ENCODE results near the gene PKD1L1. TPM values are rescaled to one million over a fixed set of nuclear protein-coding genes. Genes with fewer than 3 reads are reported as not detected.

Gene PKD1L1
- total RNA-seq, 1 experiment from 2014 or later = 0.17 TPM

DNA sequence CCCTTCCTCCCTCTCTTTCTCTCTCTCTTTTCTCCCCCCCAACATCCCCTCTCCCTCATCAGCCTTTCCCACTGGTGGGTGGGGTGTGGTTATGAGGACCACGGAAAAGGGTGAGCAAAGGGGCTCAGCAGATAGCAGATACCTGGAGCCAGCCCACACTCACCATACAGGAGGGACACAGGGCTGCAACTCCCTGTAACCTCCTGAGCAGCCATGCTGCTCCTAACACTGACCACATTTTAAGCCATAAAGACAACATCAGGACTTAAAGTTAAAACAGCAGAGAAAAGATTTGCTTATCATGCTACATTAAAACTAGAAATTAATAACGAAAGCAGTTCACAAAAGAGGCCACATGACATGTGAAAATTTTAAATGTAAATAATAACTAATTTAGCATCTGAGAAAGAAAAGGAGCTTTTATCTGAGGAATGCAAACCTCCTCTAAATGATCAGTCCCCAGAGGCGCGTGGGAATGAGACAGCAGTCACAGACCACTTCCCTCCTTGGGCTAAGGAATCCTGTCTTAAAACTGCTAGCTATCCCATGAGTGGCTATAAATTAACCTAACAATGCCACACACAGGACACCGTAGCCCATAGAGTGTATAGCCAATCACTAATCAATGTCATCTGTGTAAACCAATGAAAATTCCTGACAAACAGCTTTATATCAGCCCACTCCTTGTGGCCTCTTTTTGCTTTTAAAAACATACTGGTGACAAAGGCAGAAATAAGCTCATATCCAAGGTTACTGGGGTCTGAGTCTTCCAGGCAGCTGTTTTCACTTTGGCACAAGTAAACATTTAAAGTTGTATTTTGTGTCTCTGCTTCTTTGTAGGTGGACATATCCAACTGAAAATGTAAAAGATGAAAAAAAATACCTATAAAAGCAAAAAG lies 33.3 kb downstream of the PKD1L1 start:
- H2BK5ac ChIP-seq (ENCODE audit: insufficient read length, low read length) = no peak overlapping the region
- H2AK5ac ChIP-seq (ENCODE audit: insufficient read length, low read length) = no peak overlapping the region
- H3K4me1 ChIP-seq (ENCODE audit: insufficient read depth, low read length) = no peaks in the 10 kb centered on the region
- H3K4ac ChIP-seq (ENCODE audit: low read depth, low read length) = no peak overlapping the region
- no peak overlapping the region for H3K23ac ChIP-seq (ENCODE audit: insufficient read length, low read depth, low read length)
- no peak overlapping the region for H2BK15ac ChIP-seq (ENCODE audit: low read depth, low read length)
- H3K79me2 ChIP-seq (ENCODE audit: insufficient read depth, low read length) = no peaks in the 10 kb centered on the region
- H3K23me2 ChIP-seq (ENCODE audit: insufficient read length, low read depth, low read length, poor library complexity, severe bottlenecking) = no peaks in the 10 kb centered on the region
- no peak overlapping the region for H3K56ac ChIP-seq (ENCODE audit: insufficient read length, low read depth, low read length)
- peak overlapping the region; percentile 37 for H3K18ac ChIP-seq (ENCODE audit: insufficient read length, low read depth, low read length)
- no peaks in the 10 kb centered on the region for H3K9me3 ChIP-seq (ENCODE audit: control insufficient read depth, low read depth, low read length)
- H4K91ac ChIP-seq (ENCODE audit: insufficient read length, low read depth, low read length) = no peak overlapping the region
- no peak overlapping the region for H3K4me2 ChIP-seq (ENCODE audit: insufficient read depth, insufficient read length, low read length)
- no peak for DNase-seq
- peaks cover 28% of the 10 kb centered on the region in 2 experiments for H3K4me1 Mint-ChIP-seq
- H3K27me3 Mint-ChIP-seq (ENCODE audit: low read depth) = no peaks in the 10 kb centered on the region; the same call in 1 of the 2 replicates
- no peak overlapping the region for H3K14ac ChIP-seq (ENCODE audit: insufficient read depth, low read length)
- no peak overlapping the region for H4K8ac ChIP-seq (replicated peaks; ENCODE audit: insufficient read length, low read depth, low read length)
- H2BK20ac ChIP-seq (ENCODE audit: low read depth, low read length, poor library complexity, severe bottlenecking) = no peak overlapping the region
- TF ChIP-seq, protein P1, sequence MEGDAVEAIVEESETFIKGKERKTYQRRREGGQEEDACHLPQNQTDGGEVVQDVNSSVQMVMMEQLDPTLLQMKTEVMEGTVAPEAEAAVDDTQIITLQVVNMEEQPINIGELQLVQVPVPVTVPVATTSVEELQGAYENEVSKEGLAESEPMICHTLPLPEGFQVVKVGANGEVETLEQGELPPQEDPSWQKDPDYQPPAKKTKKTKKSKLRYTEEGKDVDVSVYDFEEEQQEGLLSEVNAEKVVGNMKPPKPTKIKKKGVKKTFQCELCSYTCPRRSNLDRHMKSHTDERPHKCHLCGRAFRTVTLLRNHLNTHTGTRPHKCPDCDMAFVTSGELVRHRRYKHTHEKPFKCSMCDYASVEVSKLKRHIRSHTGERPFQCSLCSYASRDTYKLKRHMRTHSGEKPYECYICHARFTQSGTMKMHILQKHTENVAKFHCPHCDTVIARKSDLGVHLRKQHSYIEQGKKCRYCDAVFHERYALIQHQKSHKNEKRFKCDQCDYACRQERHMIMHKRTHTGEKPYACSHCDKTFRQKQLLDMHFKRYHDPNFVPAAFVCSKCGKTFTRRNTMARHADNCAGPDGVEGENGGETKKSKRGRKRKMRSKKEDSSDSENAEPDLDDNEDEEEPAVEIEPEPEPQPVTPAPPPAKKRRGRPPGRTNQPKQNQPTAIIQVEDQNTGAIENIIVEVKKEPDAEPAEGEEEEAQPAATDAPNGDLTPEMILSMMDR (conservative IDR thresholded peaks at IDR 0.05) = no peak
- H3K79me1 ChIP-seq (ENCODE audit: insufficient read depth, low read depth, low read length, poor library complexity, severe bottlenecking) = no peaks in the 10 kb centered on the region
- no peaks in the 10 kb centered on the region for H3K27me3 ChIP-seq (ENCODE audit: insufficient read depth, low read length)
- no CpG with 5 or more reads among the region's 5 CpGs for WGBS (ENCODE audit: extremely low coverage, insufficient read length, low lambda C conversion rate)
- peaks cover 0 to under 1% of the 10 kb centered on the region in 2 experiments; a peak in 3 of 5 replicates for H3K9me3 Mint-ChIP-seq
- H2BK120ac ChIP-seq (ENCODE audit: low read depth, low read length, poor library complexity, severe bottlenecking) = no peak overlapping the region
- H3K27ac Mint-ChIP-seq = 0 out of 7 replicates have a peak overlapping the region, but pooled peaks of 2 of the 3 experiments have one; percentile 36 to 49
- H2AFZ ChIP-seq (ENCODE audit: low read length) = no peak overlapping the region
- no peak overlapping the region for H3K4me3 Mint-ChIP-seq
- no peak overlapping the region for H3K9ac ChIP-seq (ENCODE audit: extremely low read depth, insufficient read length, low read length)
- H3T11ph ChIP-seq (ENCODE audit: low read length) = no peak overlapping the region
- H2BK12ac ChIP-seq (ENCODE audit: insufficient read length, low read depth, low read length) = no peak overlapping the region
- H3K36me3 Mint-ChIP-seq (ENCODE audit: insufficient read depth in 1 of 3, low read depth in 3 of 3) = peaks cover 0 to under 1% (median 0%) of the 10 kb centered on the region in 3 experiments; a peak in 3 of 7 replicates
- H4K5ac ChIP-seq (ENCODE audit: insufficient read length, low read depth, low read length) = no peak overlapping the region
- no peak overlapping the region for H3K27ac ChIP-seq (ENCODE audit: insufficient read length, low read depth, low read length)
- H4K20me1 ChIP-seq (ENCODE audit: control insufficient read depth, insufficient read depth, insufficient read length) = no peaks in the 10 kb centered on the region
